Placental pericyte (primary cell): ENCODE results near the gene ZNF672. TPM values are rescaled to one million over a fixed set of nuclear protein-coding genes. Genes with fewer than 3 reads are reported as not detected.

ENCODE experiments used
- small RNA-seq: library from RNA; depleted of rRNA; stranded (forward); fragments of <200 nt; gene quantifications from one replicate; pipeline ENCODE3, GENCODE V24; 2012; ENCODE audit warnings: low replicate concordance
- total RNA-seq: library from RNA; depleted of rRNA; stranded (reverse); fragments of >200 nt; gene quantifications from 2 replicates; pipeline ENCODE4 v1.2.3, GENCODE V29; 2012

The ZNF672 gene
- 22.1 and 24.8 TPM in 2 replicates for total RNA-seq

GRCh38 chr1:248837781-248838356 lies at the start of gene ZNF672:
ZNF672 (plus strand) TSS chr1:248838224; CDS start chr1:248847275, 9,051 bp downstream.

DNA sequence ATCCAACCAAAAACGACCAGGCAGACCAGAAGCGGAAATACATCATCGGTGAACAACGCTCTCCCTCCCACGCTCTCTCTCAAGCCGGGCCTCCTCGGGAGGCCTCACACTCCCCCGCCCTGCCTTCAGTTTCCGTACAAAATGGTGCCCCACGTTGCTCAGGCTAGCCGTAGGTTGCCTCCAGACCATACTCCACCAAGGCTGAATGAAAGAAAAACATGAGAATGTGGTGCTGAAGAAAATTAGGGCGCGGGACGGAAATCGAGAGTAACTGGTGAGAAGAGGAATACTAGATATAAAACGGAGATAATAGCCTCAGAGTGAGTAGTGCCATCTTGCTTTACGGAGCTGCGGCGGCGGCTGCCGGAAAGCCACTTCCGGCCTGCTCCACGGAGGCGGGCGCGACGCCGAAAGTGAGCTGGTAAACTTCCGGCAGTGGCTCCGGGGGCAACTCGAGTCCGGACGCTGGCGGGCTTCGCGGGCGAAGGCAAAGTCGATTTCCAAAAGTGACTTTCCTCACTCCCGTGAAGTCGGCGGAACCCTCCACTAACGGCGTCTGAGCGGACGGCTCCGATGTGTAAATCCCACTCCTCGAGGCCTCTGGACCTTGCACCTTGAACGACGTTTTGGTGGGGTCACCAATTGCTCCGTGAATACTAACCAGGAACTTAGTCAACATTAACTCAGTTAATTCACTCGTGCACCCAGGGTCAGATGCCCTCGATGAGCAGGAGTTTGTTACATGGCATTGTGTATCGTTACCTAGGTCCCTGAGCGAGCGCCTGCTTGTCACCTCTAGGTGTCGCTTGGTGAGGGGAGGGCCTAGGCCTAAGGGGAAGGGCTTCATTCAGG lies 11.9 kb upstream of the ZNF672 start, which contains the start of gene SH3BP5L:
Gene SH3BP5L (minus strand): TSS at position 7 of the 852 bp plus-strand sequence. CDS start 980 bp downstream, outside the sequence.

GRCh38 chr1:248858891-248859889 lies 21.2 kb downstream of the ZNF672 start, which contains the start of gene ZNF692:
ZNF692 (minus strand) TSS chr1:248859085; CDS start chr1:248858309, 776 bp downstream.

Small RNA genes lying within 50 kb of the gene (small RNA-seq; reads per million reads assigned to genes)
- not detected for gene MIR3124

Other genes with a start within 250 kb of the ZNF672 start
- under 0.01 TPM in 1 of 2 replicates, not detected in the other for gene OR2T10, start 240.5 kb upstream of the ZNF672 start, total RNA-seq
- not detected in 2 replicates for gene OR2T11, start 203.1 kb upstream of the ZNF672 start, total RNA-seq
- gene OR2T35, start 192.9 kb upstream of the ZNF672 start, total RNA-seq = not detected in 2 replicates
- not detected in 2 replicates for gene OR2T27, start 182.7 kb upstream of the ZNF672 start, total RNA-seq
- not detected in 2 replicates for gene OR14I1, start 135.5 kb upstream of the ZNF672 start, total RNA-seq
- gene LYPD8, start 82.5 kb upstream of the ZNF672 start, total RNA-seq = 0.14 TPM in 1 of 2 replicates, not detected in the other
- 29.3 and 42.7 TPM in 2 replicates for gene SH3BP5L, start 12.3 kb upstream of the ZNF672 start, total RNA-seq
- gene ZNF692, start 20.9 kb downstream of the ZNF672 start, total RNA-seq = 9.6 and 21.2 TPM in 2 replicates
- gene PGBD2, start 68.0 kb downstream of the ZNF672 start, total RNA-seq = 3.7 and 6.0 TPM in 2 replicates